ENCODE data around the gene PRRG4. TPM values are rescaled to one million over a fixed set of nuclear protein-coding genes. Genes with fewer than 3 reads are reported as not detected.

The PRRG4 gene
- total and polyA plus RNA-seq, 2 of the 13 experiments (the other 11 are each of a cell fraction or from before 2014, with no cell fraction given) = 0.24 to 0.95 TPM

DNA sequence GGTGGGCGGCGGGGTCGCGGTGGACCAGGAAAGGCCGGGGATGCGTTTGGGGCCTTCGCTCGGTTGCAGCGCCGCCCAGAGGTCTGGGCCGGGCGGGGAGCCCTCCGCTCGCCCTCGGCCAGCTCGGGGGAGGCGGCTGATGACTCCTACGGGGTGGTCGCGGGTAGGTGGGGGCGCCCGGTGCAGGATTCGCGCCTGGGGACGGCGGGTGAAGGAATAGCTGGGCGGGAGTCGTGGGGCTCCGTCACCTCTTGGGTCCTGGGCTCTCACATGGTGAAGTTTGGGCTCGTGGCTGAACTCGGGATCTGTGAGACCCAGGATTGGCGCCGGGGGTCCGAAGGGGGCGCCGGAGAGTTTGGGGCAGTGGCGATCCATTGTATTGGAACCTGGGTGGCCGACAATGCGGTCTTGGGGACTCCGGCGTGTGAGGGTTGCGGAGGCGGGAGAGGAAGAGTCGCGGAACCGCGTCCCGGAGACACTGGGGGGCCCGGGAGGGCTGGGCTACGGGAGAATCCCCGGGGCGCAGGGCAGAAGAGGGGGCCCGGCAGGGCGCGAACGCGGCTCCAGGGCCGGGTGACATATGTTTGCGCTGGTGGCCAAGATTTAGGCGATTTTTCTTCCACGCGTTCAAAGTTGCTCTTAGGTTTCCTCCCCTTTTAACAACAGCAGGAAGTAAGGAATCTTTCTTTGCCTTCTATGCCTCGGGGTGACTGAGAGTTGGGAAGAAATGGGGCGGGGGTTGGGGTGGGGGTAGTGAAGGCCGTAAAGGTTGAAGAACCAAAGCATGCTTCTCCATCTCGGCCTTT is 63.8 kb downstream of the PRRG4 start (continued):
- TF ChIP-seq, protein P1, sequence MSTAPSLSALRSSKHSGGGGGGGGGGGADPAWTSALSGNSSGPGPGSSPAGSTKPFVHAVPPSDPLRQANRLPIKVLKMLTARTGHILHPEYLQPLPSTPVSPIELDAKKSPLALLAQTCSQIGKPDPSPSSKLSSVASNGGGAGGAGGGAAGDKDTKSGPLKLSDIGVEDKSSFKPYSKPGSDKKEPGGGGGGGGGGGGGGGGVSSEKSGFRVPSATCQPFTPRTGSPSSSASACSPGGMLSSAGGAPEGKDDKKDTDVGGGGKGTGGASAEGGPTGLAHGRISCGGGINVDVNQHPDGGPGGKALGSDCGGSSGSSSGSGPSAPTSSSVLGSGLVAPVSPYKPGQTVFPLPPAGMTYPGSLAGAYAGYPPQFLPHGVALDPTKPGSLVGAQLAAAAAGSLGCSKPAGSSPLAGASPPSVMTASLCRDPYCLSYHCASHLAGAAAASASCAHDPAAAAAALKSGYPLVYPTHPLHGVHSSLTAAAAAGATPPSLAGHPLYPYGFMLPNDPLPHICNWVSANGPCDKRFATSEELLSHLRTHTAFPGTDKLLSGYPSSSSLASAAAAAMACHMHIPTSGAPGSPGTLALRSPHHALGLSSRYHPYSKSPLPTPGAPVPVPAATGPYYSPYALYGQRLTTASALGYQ (CRISPR knock-in tag; IDR thresholded peaks at IDR 0.05) = peak; percentile 23; the same call in 1 of the 2 replicates
- TF ChIP-seq ZNF333 (CRISPR knock-in tag; IDR thresholded peaks at IDR 0.05; ENCODE audit: borderline replicate concordance) (0 out of 2 replicates have a peak, but pooled peaks have one; percentile 68), GPN1 (CRISPR knock-in tag; IDR thresholded peaks at IDR 0.05; ENCODE audit: borderline replicate concordance) (no peak), PHF8 (CRISPR knock-in tag; IDR thresholded peaks at IDR 0.05) (peak; percentile 93), ZNF430 (CRISPR knock-in tag; IDR thresholded peaks at IDR 0.05) (peak; percentile 64; the same call in 1 of the 2 replicates), NFIB (CRISPR knock-in tag; IDR thresholded peaks at IDR 0.05; ENCODE audit: borderline replicate concordance) (0 out of 2 replicates have a peak, but pooled peaks have one; percentile 39), ARNT2 (CRISPR knock-in tag; IDR thresholded peaks at IDR 0.05; ENCODE audit: low read depth) (0 out of 2 replicates have a peak, but pooled peaks have one; percentile 18), ZMYM2 (CRISPR knock-in tag; IDR thresholded peaks at IDR 0.05) (peak; percentile 69; the same call in 1 of the 2 replicates), HNRNPLL (IDR thresholded peaks at IDR 0.05; ENCODE audit: low read depth, low read length, poor library complexity, severe bottlenecking) (peak; percentile 46), POGZ (CRISPR knock-in tag; IDR thresholded peaks at IDR 0.05) (0 out of 2 replicates have a peak, but pooled peaks have one; percentile 46)
- TF ChIP-seq, protein P2, sequence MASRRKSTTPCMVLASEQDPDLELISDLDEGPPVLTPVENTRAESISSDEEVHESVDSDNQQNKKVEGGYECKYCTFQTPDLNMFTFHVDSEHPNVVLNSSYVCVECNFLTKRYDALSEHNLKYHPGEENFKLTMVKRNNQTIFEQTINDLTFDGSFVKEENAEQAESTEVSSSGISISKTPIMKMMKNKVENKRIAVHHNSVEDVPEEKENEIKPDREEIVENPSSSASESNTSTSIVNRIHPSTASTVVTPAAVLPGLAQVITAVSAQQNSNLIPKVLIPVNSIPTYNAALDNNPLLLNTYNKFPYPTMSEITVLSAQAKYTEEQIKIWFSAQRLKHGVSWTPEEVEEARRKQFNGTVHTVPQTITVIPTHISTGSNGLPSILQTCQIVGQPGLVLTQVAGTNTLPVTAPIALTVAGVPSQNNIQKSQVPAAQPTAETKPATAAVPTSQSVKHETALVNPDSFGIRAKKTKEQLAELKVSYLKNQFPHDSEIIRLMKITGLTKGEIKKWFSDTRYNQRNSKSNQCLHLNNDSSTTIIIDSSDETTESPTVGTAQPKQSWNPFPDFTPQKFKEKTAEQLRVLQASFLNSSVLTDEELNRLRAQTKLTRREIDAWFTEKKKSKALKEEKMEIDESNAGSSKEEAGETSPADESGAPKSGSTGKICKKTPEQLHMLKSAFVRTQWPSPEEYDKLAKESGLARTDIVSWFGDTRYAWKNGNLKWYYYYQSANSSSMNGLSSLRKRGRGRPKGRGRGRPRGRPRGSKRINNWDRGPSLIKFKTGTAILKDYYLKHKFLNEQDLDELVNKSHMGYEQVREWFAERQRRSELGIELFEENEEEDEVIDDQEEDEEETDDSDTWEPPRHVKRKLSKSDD (CRISPR knock-in tag; IDR thresholded peaks at IDR 0.05; ENCODE audit: low read depth) = no peak
- TF ChIP-seq, protein P3, sequence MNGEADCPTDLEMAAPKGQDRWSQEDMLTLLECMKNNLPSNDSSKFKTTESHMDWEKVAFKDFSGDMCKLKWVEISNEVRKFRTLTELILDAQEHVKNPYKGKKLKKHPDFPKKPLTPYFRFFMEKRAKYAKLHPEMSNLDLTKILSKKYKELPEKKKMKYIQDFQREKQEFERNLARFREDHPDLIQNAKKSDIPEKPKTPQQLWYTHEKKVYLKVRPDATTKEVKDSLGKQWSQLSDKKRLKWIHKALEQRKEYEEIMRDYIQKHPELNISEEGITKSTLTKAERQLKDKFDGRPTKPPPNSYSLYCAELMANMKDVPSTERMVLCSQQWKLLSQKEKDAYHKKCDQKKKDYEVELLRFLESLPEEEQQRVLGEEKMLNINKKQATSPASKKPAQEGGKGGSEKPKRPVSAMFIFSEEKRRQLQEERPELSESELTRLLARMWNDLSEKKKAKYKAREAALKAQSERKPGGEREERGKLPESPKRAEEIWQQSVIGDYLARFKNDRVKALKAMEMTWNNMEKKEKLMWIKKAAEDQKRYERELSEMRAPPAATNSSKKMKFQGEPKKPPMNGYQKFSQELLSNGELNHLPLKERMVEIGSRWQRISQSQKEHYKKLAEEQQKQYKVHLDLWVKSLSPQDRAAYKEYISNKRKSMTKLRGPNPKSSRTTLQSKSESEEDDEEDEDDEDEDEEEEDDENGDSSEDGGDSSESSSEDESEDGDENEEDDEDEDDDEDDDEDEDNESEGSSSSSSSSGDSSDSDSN (CRISPR knock-in tag; IDR thresholded peaks at IDR 0.05) = peak; percentile 100
- TF ChIP-seq, protein P4, sequence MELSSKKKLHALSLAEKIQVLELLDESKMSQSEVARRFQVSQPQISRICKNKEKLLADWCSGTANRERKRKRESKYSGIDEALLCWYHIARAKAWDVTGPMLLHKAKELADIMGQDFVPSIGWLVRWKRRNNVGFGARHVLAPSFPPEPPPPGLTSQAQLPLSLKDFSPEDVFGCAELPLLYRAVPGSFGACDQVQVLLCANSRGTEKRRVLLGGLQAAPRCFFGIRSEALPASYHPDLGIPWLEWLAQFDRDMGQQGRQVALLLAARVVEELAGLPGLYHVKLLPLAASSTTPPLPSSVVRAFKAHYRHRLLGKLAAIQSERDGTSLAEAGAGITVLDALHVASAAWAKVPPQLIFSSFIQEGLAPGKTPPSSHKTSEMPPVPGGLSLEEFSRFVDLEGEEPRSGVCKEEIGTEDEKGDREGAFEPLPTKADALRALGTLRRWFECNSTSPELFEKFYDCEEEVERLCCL (CRISPR knock-in tag; IDR thresholded peaks at IDR 0.05; ENCODE audit: borderline replicate concordance) = no peak
- TF ChIP-seq, protein P5, sequence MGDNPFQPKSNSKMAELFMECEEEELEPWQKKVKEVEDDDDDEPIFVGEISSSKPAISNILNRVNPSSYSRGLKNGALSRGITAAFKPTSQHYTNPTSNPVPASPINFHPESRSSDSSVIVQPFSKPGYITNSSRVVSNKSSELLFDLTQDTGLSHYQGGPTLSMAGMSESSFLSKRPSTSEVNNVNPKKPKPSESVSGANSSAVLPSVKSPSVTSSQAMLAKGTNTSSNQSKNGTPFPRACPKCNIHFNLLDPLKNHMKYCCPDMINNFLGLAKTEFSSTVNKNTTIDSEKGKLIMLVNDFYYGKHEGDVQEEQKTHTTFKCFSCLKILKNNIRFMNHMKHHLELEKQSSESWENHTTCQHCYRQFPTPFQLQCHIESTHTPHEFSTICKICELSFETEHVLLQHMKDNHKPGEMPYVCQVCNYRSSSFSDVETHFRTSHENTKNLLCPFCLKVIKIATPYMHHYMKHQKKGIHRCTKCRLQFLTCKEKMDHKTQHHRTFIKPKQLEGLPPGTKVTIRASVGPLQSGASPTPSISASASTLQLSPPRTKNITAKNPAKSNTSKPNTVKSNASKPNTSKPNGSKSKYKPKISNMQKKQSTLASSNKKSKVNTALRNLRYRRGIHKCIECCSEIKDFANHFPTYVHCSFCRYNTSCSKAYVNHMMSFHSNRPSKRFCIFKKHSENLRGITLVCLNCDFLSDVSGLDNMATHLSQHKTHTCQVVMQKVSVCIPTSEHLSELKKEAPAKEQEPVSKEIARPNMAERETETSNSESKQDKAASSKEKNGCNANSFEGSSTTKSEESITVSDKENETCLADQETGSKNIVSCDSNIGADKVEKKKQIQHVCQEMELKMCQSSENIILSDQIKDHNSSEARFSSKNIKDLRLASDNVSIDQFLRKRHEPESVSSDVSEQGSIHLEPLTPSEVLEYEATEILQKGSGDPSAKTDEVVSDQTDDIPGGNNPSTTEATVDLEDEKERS (CRISPR knock-in tag; IDR thresholded peaks at IDR 0.05) = no peak
